ENCODE results near the gene CACNB2. TPM values are rescaled to one million over a fixed set of nuclear protein-coding genes. Genes with fewer than 3 reads are reported as not detected.

Gene CACNB2
- total RNA-seq, 2 donors from 2014 or later = 12.5 to 12.7 TPM

GRCh38 chr10:18159557-18159956 is 19.3 kb downstream of the CACNB2 start:
- Histone ChIP-seq H3K27me3 (no peaks in the 10 kb centered on the region), H3K4me3 (no peak overlapping the region), H3K9me3 (no peaks in the 10 kb centered on the region), H3K27ac (no peak overlapping the region), H3K4me1 (peaks cover 38% of the 10 kb centered on the region), H3K36me3 (replicated peaks in 1 of 2; ENCODE audit: insufficient read depth in 1 of 2, low read depth in 2 of 2) (no peaks in the 10 kb centered on the region)
- WGBS, 2 donors = 73 to 88% methylated on average over 5 of the region's 5 CpGs
- ATAC-seq (no peak), DNase-seq (no peak)
- intact Hi-C loops (cut with DNase I) = no loop called here
- TF ChIP-seq POLR2A (IDR thresholded peaks at IDR 0.05) (no peak), CTCF (IDR thresholded peaks at IDR 0.05) (no peak)

GRCh38 chr10:18162021-18162627 is 21.9 kb downstream of the CACNB2 start:
- H3K4me1 ChIP-seq = peaks cover 38% of the 10 kb centered on the region
- peak overlapping the region in 3 of 4 donors; percentile 56 to 70 (median 59) for H3K27ac ChIP-seq
- H3K9me3 ChIP-seq = no peaks in the 10 kb centered on the region
- peak; percentile 91 for ATAC-seq
- intact Hi-C loops (cut with DNase I) = no loop called here
- 32 to 33% methylated on average over 7 of the region's 7 CpGs for WGBS, 2 donors
- no peak for TF ChIP-seq POLR2A (IDR thresholded peaks at IDR 0.05)
- peak in 3 of 4 donors; percentile 26 to 58 (median 44) for DNase-seq
- H3K36me3 ChIP-seq (replicated peaks in 1 of 2; ENCODE audit: insufficient read depth in 1 of 2, low read depth in 2 of 2) = no peaks in the 10 kb centered on the region
- no peaks in the 10 kb centered on the region for H3K27me3 ChIP-seq
- H3K4me3 ChIP-seq = no peak overlapping the region

GRCh38 chr10:18164093-18164492 is 23.9 kb downstream of the CACNB2 start:
- Histone ChIP-seq H3K27me3 (no peaks in the 10 kb centered on the region), H3K9me3 (no peaks in the 10 kb centered on the region), H3K27ac (no peak overlapping the region), H3K4me1 (peaks cover 23% of the 10 kb centered on the region), H3K4me3 (no peak overlapping the region), H3K36me3 (replicated peaks in 1 of 2; ENCODE audit: insufficient read depth in 1 of 2, low read depth in 2 of 2) (no peaks in the 10 kb centered on the region)
- 24 to 32% methylated on average over 4 of the region's 4 CpGs for WGBS, 2 donors
- ATAC-seq (no peak), DNase-seq (no peak)
- TF ChIP-seq CTCF (IDR thresholded peaks at IDR 0.05) (no peak), POLR2A (IDR thresholded peaks at IDR 0.05) (no peak)
- intact Hi-C loops (cut with DNase I) = no loop called here

- intact Hi-C loops (cut with DNase I) = no loop called here
- WGBS, 2 donors = 81% methylated on average over 11 of the region's 11 CpGs
- H3K9me3 ChIP-seq = no peaks in the 10 kb centered on the region
- no peak for ATAC-seq
- no peaks in the 10 kb centered on the region for H3K27me3 ChIP-seq
- H3K36me3 ChIP-seq (replicated peaks in 1 of 2; ENCODE audit: insufficient read depth in 1 of 2, low read depth in 2 of 2) = no peaks in the 10 kb centered on the region
- peak in 1 of 4 donors; percentile 15 for DNase-seq
- TF ChIP-seq CTCF (IDR thresholded peaks at IDR 0.05) (no peak), POLR2A (IDR thresholded peaks at IDR 0.05) (no peak)
- H3K4me1 ChIP-seq = peaks cover 18% of the 10 kb centered on the region
- no peak overlapping the region for H3K27ac ChIP-seq
- no peak overlapping the region for H3K4me3 ChIP-seq
Measured at GRCh38 chr10:18164748-18165361, 24.6 kb downstream of the CACNB2 start.

- intact Hi-C loops (cut with DNase I) = no loop called here
- ATAC-seq = no peak
- H3K27ac ChIP-seq = no peak overlapping the region
Measured at GRCh38 chr10:18178854-18179483, 38.7 kb downstream of the CACNB2 start.

More at GRCh38 chr10:18178854-18179483, 38.7 kb downstream of the CACNB2 start:
- no peaks in the 10 kb centered on the region for H3K9me3 ChIP-seq
- no peak for DNase-seq
- H3K4me3 ChIP-seq = no peak overlapping the region
- WGBS, 2 donors = 55 to 57% methylated on average over 3 of the region's 3 CpGs
- TF ChIP-seq CTCF (IDR thresholded peaks at IDR 0.05) (no peak), POLR2A (IDR thresholded peaks at IDR 0.05) (no peak)
- H3K4me1 ChIP-seq = peaks cover 23% of the 10 kb centered on the region
- H3K27me3 ChIP-seq = no peaks in the 10 kb centered on the region
- H3K36me3 ChIP-seq (replicated peaks in 1 of 2; ENCODE audit: insufficient read depth in 1 of 2, low read depth in 2 of 2) = no peaks in the 10 kb centered on the region
